ENCODE data around the gene DTNA. TPM values are rescaled to one million over a fixed set of nuclear protein-coding genes. Genes with fewer than 3 reads are reported as not detected.

DTNA gene
- total RNA-seq, 1 donor from 2014 or later = 21.0 TPM

GRCh38 chr18:34744569-34744968 lies 34.5 kb downstream of the DTNA start:
- H3K27me3 ChIP-seq (ENCODE audit: low read depth) = no peaks in the 10 kb centered on the region
- no peak overlapping the region for H3K27ac ChIP-seq
- no peak for ATAC-seq
- no peak for DNase-seq
- intact Hi-C loops (cut with DNase I) = no loop called here
- no peaks in the 10 kb centered on the region for H3K9me3 ChIP-seq
- H3K4me1 ChIP-seq = no peaks in the 10 kb centered on the region
- no peak overlapping the region for H3K4me3 ChIP-seq
- TF ChIP-seq, protein P1, sequence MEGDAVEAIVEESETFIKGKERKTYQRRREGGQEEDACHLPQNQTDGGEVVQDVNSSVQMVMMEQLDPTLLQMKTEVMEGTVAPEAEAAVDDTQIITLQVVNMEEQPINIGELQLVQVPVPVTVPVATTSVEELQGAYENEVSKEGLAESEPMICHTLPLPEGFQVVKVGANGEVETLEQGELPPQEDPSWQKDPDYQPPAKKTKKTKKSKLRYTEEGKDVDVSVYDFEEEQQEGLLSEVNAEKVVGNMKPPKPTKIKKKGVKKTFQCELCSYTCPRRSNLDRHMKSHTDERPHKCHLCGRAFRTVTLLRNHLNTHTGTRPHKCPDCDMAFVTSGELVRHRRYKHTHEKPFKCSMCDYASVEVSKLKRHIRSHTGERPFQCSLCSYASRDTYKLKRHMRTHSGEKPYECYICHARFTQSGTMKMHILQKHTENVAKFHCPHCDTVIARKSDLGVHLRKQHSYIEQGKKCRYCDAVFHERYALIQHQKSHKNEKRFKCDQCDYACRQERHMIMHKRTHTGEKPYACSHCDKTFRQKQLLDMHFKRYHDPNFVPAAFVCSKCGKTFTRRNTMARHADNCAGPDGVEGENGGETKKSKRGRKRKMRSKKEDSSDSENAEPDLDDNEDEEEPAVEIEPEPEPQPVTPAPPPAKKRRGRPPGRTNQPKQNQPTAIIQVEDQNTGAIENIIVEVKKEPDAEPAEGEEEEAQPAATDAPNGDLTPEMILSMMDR (IDR thresholded peaks at IDR 0.05) = no peak
- H3K36me3 ChIP-seq = no peaks in the 10 kb centered on the region

DNA sequence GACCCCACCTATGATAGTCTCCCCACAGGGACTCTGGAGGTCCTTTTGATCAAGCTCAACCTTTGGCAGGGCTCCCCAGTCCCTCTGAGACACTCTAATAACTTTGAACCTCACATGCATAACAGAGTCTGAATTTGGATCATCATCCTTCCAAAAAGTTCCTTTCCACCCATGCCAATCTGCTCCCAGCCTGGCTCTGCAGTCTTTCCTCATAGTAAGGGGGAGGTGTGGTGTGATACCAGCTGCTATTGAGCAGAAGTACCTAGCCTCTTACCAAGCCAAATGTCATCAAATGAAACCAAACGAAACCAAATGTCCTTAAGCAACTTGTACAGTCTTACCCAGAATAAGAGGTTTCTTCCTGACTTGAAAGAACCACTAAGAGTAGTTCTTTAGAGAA lies 36.5 kb downstream of the DTNA start:
- intact Hi-C loops (cut with DNase I) = no loop called here
- no peak for ATAC-seq
- no peak for DNase-seq

DNA sequence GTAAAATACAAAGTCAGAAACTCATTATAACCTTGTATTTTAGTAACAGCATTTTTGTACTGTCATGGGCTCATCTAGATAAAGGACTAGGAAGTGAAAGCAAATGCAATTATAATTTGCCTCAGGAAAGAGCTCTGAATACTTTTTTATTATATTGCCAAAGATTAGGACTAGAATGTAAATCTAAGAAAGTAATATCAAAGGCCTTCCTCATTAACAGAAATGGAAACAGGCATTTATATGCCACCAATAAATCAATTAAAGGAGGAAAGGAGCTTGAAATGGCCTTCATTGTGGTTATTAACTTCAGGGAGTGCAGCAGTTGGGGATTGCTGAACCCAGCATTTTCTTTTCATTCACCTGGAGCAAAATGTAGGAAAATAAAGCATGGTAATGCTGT lies 39.6 kb downstream of the DTNA start:
- Histone ChIP-seq H3K27ac (no peak overlapping the region), H3K4me3 (no peak overlapping the region), H3K4me1 (no peaks in the 10 kb centered on the region), H3K9me3 (no peaks in the 10 kb centered on the region), H3K27me3 (ENCODE audit: low read depth) (no peaks in the 10 kb centered on the region), H3K36me3 (no peaks in the 10 kb centered on the region)
- intact Hi-C loops (cut with DNase I) = no loop called here
- ATAC-seq (no peak), DNase-seq (no peak)
- TF ChIP-seq, protein P1 (IDR thresholded peaks at IDR 0.05) = no peak

More for the DNA sequence above, 36.5 kb downstream of the DTNA start:
- Histone ChIP-seq H3K36me3 (no peaks in the 10 kb centered on the region), H3K4me1 (no peaks in the 10 kb centered on the region), H3K9me3 (no peaks in the 10 kb centered on the region), H3K27me3 (ENCODE audit: low read depth) (no peaks in the 10 kb centered on the region), H3K27ac (no peak overlapping the region), H3K4me3 (no peak overlapping the region)
- TF ChIP-seq, protein P1 (IDR thresholded peaks at IDR 0.05) = no peak

GRCh38 chr18:34752056-34752455 lies 42.0 kb downstream of the DTNA start:
- TF ChIP-seq, protein P1 (IDR thresholded peaks at IDR 0.05) = no peak
- Histone ChIP-seq H3K4me3 (no peak overlapping the region), H3K27ac (no peak overlapping the region), H3K9me3 (no peaks in the 10 kb centered on the region), H3K4me1 (no peaks in the 10 kb centered on the region), H3K36me3 (no peaks in the 10 kb centered on the region), H3K27me3 (ENCODE audit: low read depth) (no peaks in the 10 kb centered on the region)
- intact Hi-C loops (cut with DNase I) = no loop called here
- ATAC-seq = no peak
- DNase-seq = no peak

- Histone ChIP-seq H3K4me1 (no peaks in the 10 kb centered on the region), H3K27me3 (ENCODE audit: low read depth) (no peaks in the 10 kb centered on the region), H3K27ac (no peak overlapping the region), H3K36me3 (no peaks in the 10 kb centered on the region), H3K4me3 (no peak overlapping the region), H3K9me3 (no peaks in the 10 kb centered on the region)
- DNase-seq (no peak), ATAC-seq (no peak)
- TF ChIP-seq, protein P1 (IDR thresholded peaks at IDR 0.05) = no peak
- intact Hi-C loops (cut with DNase I) = no loop called here
These were observed 44.2 kb downstream of the DTNA start for GRCh38 chr18:34754300-34754699.

DNA sequence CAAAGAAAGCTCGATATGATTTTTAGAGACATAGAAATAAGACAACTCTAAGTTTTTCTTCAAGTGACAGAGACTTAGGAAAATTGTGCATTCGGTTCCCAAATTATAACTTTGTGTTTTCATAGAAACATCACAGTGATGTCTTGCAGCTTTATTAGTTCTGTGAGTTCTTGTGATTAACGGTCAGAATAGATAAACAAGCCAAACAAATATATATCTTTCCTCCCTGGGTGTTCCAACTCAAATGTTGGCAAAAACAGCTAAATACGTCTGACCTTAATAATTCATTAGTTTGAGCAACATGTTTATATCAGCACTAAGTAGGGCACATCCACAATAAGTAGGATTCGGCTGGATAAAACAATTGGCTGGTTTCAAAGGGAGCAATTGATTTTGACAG lies 47.6 kb downstream of the DTNA start:
- Histone ChIP-seq H3K9me3 (no peaks in the 10 kb centered on the region), H3K27ac (no peak overlapping the region), H3K4me1 (no peaks in the 10 kb centered on the region), H3K27me3 (ENCODE audit: low read depth) (no peaks in the 10 kb centered on the region), H3K36me3 (no peaks in the 10 kb centered on the region), H3K4me3 (no peak overlapping the region)
- TF ChIP-seq, protein P1 (IDR thresholded peaks at IDR 0.05) = no peak
- intact Hi-C loops (cut with DNase I) = no loop called here
- DNase-seq = no peak
- ATAC-seq = no peak
